ENCODE results near the gene ANKRD13D.

The ANKRD13D gene

GRCh38 chr11:67275606-67276409, 13.3 kb upstream of the ANKRD13D start:
- no peak for FAIRE-seq

- FAIRE-seq, result no peak
These were observed 12.3 kb upstream of the ANKRD13D start for GRCh38 chr11:67276781-67277230.

- FAIRE-seq, result no peak
These were observed 11.7 kb upstream of the ANKRD13D start for GRCh38 chr11:67277231-67277961.

- FAIRE-seq, result no peak
These were observed 10.8 kb upstream of the ANKRD13D start for GRCh38 chr11:67278135-67278938.

- no peak for FAIRE-seq
These were observed 10.0 kb upstream of the ANKRD13D start for GRCh38 chr11:67278939-67279588.

GRCh38 chr11:67279589-67280340, 9.3 kb upstream of the ANKRD13D start:
- no peak for FAIRE-seq

GRCh38 chr11:67280341-67280787, 8.7 kb upstream of the ANKRD13D start:
- FAIRE-seq, result no peak

- FAIRE-seq, result no peak
These were observed 8.1 kb upstream of the ANKRD13D start for GRCh38 chr11:67280788-67281551.

- FAIRE-seq, result no peak
These were observed 7.5 kb upstream of the ANKRD13D start for GRCh38 chr11:67281552-67282150.

- no peak for FAIRE-seq
These were observed 6.8 kb upstream of the ANKRD13D start for GRCh38 chr11:67282155-67282875.

GRCh38 chr11:67282876-67283371, 6.2 kb upstream of the ANKRD13D start:
- no peak for FAIRE-seq

GRCh38 chr11:67283481-67283963, 5.6 kb upstream of the ANKRD13D start:
- FAIRE-seq, result no peak

- no peak for FAIRE-seq
These were observed 4.1 kb upstream of the ANKRD13D start for GRCh38 chr11:67284811-67285540.

- no peak for FAIRE-seq
These were observed 3.3 kb upstream of the ANKRD13D start for GRCh38 chr11:67285541-67286498.

GRCh38 chr11:67286621-67287333, 2.3 kb upstream of the ANKRD13D start:
- FAIRE-seq, result no peak

GRCh38 chr11:67287355-67288197, 1.5 kb upstream of the ANKRD13D start:
- no peak for FAIRE-seq
